ENCODE data around the gene INSC. TPM values are rescaled to one million over a fixed set of nuclear protein-coding genes. Genes with fewer than 3 reads are reported as not detected.

INSC gene
- total RNA-seq, 1 experiment from 2014 or later: not detected

DNA sequence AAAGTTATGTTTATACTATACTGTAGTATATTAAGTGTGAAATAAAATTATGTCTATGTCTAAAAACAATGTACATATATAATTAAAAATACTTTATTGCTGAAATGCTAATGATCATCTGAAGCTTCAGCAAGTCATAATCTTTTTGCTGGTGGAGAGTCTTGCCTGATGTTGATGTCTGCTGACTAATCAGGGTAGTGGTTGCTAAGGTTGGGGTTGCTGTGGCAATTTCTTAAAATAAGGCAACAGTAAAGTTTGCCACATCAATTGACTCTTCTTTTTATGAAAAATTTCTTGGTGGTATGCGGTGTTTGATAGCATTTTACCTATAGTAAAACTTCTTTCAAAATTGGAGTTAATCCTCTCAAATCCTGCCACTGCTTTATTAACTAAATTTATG is 21.4 kb downstream of the INSC start:
- no TSS peak for BruUV-seq (replicated peaks)
- Histone ChIP-seq H3K27ac (no peak overlapping the region), H3K9me3 (ENCODE audit: insufficient read depth, low read depth) (no peaks in the 10 kb centered on the region), H3K79me2 (ENCODE audit: low read depth) (no peaks in the 10 kb centered on the region), H3F3A (ENCODE audit: insufficient read depth, low read depth) (no peaks in the 10 kb centered on the region), H3K4me2 (no peak overlapping the region), H3K4me1 (replicated peaks; ENCODE audit: insufficient read depth) (no peaks in the 10 kb centered on the region), H2AFZ (no peak overlapping the region), H3K36me3 (ENCODE audit: low read depth) (no peaks in the 10 kb centered on the region), H4K20me1 (ENCODE audit: insufficient read depth) (no peaks in the 10 kb centered on the region), H3K27me3 (ENCODE audit: insufficient read depth, low read depth) (no peaks in the 10 kb centered on the region), H3K9me2 (ENCODE audit: insufficient read depth) (no peaks in the 10 kb centered on the region), H3K4me3 (no peak overlapping the region)
- TF ChIP-seq EZH2 (IDR thresholded peaks at IDR 0.05; ENCODE audit: low read depth): no peak
- POLR2A ChIA-PET (ENCODE audit: unreplicated experiment): no interaction called here
- CTCF ChIA-PET: no interaction called here
- intact Hi-C loops (cut with micrococcal nuclease; ENCODE audit: unreplicated experiment): no loop called here
- no peak for DNase-seq

DNA sequence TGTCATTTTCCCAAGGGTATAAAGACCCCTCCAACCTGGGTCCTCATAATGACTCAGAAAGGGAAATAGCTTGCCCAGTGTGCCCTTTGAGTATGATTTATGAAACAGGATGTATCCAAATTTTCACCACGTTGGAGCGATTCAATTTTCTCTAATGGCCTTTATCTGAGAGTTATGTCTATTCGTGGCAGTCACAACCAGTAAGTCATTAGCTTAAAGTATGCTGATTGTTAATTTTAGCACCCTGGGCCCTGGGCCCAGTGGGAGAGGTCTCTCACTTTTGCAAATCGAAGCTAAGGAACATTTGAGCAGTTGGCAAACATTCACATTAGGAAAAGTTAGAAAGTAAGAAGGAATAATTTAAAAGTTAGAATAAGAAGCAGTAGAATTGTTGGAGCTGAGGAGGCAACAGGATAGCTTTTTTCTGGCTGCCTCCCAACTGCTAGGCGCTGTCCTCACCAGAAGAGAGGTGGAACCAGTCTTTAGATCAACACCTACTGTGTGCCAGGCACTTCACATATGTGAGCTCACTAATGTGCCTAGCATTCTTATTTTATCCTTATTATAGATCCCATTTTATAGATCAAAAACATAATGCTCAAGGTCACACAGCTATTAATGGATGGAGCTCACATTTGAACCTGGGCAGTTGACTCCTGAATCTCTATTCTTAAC is 24.5 kb downstream of the INSC start:
- TF ChIP-seq, protein P1, sequence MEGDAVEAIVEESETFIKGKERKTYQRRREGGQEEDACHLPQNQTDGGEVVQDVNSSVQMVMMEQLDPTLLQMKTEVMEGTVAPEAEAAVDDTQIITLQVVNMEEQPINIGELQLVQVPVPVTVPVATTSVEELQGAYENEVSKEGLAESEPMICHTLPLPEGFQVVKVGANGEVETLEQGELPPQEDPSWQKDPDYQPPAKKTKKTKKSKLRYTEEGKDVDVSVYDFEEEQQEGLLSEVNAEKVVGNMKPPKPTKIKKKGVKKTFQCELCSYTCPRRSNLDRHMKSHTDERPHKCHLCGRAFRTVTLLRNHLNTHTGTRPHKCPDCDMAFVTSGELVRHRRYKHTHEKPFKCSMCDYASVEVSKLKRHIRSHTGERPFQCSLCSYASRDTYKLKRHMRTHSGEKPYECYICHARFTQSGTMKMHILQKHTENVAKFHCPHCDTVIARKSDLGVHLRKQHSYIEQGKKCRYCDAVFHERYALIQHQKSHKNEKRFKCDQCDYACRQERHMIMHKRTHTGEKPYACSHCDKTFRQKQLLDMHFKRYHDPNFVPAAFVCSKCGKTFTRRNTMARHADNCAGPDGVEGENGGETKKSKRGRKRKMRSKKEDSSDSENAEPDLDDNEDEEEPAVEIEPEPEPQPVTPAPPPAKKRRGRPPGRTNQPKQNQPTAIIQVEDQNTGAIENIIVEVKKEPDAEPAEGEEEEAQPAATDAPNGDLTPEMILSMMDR (conservative IDR thresholded peaks at IDR 0.05): no peak
- no peak for TF ChIP-seq EZH2 (IDR thresholded peaks at IDR 0.05; ENCODE audit: low read depth)
- no peaks in the 10 kb centered on the region for H3K79me2 ChIP-seq (ENCODE audit: low read depth)
- no peak overlapping the region for H2AFZ ChIP-seq
- H3K9me3 ChIP-seq (ENCODE audit: insufficient read depth, low read depth): no peaks in the 10 kb centered on the region
- ChIA-PET CTCF (no interaction called here), POLR2A (ENCODE audit: unreplicated experiment) (no interaction called here)
- H3K4me2 ChIP-seq: no peak overlapping the region
- H3K9me2 ChIP-seq (ENCODE audit: insufficient read depth): no peaks in the 10 kb centered on the region
- H3K36me3 ChIP-seq (ENCODE audit: low read depth): no peaks in the 10 kb centered on the region
- H3K4me3 ChIP-seq: no peak overlapping the region
- intact Hi-C loops (cut with micrococcal nuclease; ENCODE audit: unreplicated experiment): no loop called here
- no TSS peak for BruUV-seq (replicated peaks)
- H3K4me1 ChIP-seq (replicated peaks; ENCODE audit: insufficient read depth): no peaks in the 10 kb centered on the region
- H4K20me1 ChIP-seq (ENCODE audit: insufficient read depth): no peaks in the 10 kb centered on the region
- no peak for DNase-seq
- H3K27ac ChIP-seq: no peak overlapping the region
- H3F3A ChIP-seq (ENCODE audit: insufficient read depth, low read depth): no peaks in the 10 kb centered on the region
- H3K27me3 ChIP-seq (ENCODE audit: insufficient read depth, low read depth): no peaks in the 10 kb centered on the region

DNA sequence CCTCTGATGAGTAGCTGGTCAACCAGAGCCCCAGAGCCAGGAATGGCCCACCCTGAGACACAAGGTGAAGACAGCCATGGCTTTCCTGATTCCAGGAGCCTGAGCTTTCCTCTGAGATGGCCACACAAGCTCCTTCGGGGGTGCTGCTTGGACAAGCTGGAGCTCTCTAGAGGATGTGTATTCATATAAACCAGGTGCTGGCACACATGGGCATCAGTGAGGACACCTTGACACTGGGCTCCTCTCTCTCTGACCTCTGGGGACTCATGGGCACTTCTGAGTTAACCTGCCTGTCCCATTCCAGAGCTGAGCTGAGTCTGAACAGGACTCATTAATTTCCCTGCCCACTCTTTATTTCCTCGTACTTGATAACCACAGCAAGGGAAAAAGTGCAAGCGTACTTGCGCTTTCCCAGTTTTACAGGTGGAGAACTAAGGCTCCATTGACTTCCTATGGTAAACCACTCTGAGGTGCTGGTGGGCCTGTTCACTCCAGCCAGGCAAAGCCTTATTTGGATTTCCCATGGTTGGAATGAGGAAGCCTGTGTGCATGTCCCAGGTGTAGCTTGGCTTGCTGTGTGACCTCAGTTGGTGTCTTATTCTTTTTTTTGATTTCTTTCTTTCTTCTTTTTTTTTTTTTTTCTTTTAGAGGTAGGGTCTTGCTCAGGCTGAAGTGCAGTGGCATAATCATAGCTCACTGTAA is 25.4 kb downstream of the INSC start:
- Histone ChIP-seq H3F3A (ENCODE audit: insufficient read depth, low read depth) (no peaks in the 10 kb centered on the region), H3K36me3 (ENCODE audit: low read depth) (no peaks in the 10 kb centered on the region), H3K79me2 (ENCODE audit: low read depth) (no peaks in the 10 kb centered on the region), H3K9me3 (ENCODE audit: insufficient read depth, low read depth) (no peaks in the 10 kb centered on the region), H4K20me1 (ENCODE audit: insufficient read depth) (no peaks in the 10 kb centered on the region), H3K27me3 (ENCODE audit: insufficient read depth, low read depth) (no peaks in the 10 kb centered on the region), H3K4me2 (no peak overlapping the region), H3K27ac (no peak overlapping the region), H3K4me3 (no peak overlapping the region), H3K9me2 (ENCODE audit: insufficient read depth) (no peaks in the 10 kb centered on the region), H2AFZ (no peak overlapping the region), H3K4me1 (replicated peaks; ENCODE audit: insufficient read depth) (0 out of 2 replicates have a peak, but pooled peaks cover 5% of the 10 kb centered on the region)
- intact Hi-C loops (cut with micrococcal nuclease; ENCODE audit: unreplicated experiment): no loop called here
- TF ChIP-seq, protein P1 (conservative IDR thresholded peaks at IDR 0.05): no peak
- no peak for TF ChIP-seq EZH2 (IDR thresholded peaks at IDR 0.05; ENCODE audit: low read depth)
- BruUV-seq (replicated peaks): no TSS peak
- ChIA-PET POLR2A (ENCODE audit: unreplicated experiment) (no interaction called here), CTCF (no interaction called here)
- no peak for DNase-seq
